ENCODE results near the gene ANKRD9.
"Not testable (repeated sequence)": the region's sequence is repeated elsewhere in the genome, so short reads cannot be mapped to it uniquely, and the experiment has no call there.

Gene ANKRD9

GRCh38 chr14:102554821-102555819 is 45.5 kb upstream of the ANKRD9 start:
- H3K4me1 ChIP-seq (ENCODE audit: low read depth, poor library complexity, severe bottlenecking) = no peaks in the 10 kb centered on the region
- peak overlapping the region; percentile 50; the same call in 1 of the 2 replicates for H3K9ac ChIP-seq
- H3K27me3 ChIP-seq (ENCODE audit: insufficient read depth, low read depth) = no peaks in the 10 kb centered on the region
- H3K27ac ChIP-seq = no peak overlapping the region
- TF ChIP-seq CTCF (conservative IDR thresholded peaks at IDR 0.05; ENCODE audit: low read depth, low read length) = no peak
- H3K4me3 ChIP-seq (IDR thresholded peaks at IDR 0.05; ENCODE audit: insufficient read depth, low read depth, low read length) = no peak overlapping the region
- no peak overlapping the region for H3K4me2 ChIP-seq
- peak overlapping the region; percentile 45 for H2AFZ ChIP-seq (ENCODE audit: low read depth)
- no peaks in the 10 kb centered on the region for H3K79me2 ChIP-seq (ENCODE audit: insufficient read depth, low read depth)
- no peaks in the 10 kb centered on the region for H4K20me1 ChIP-seq (ENCODE audit: insufficient read depth)
- no peaks in the 10 kb centered on the region for H3K36me3 ChIP-seq (ENCODE audit: insufficient read depth)

GRCh38 chr14:102551995-102552705 is 42.6 kb upstream of the ANKRD9 start:
- no peak overlapping the region for H2AFZ ChIP-seq (ENCODE audit: low read depth)
- no peak overlapping the region for H3K4me2 ChIP-seq
- no peaks in the 10 kb centered on the region for H3K4me1 ChIP-seq (ENCODE audit: low read depth, poor library complexity, severe bottlenecking)
- H3K36me3 ChIP-seq (ENCODE audit: insufficient read depth) = no peaks in the 10 kb centered on the region
- H3K4me3 ChIP-seq (IDR thresholded peaks at IDR 0.05; ENCODE audit: insufficient read depth, low read depth, low read length) = no peak overlapping the region
- H4K20me1 ChIP-seq (ENCODE audit: insufficient read depth) = no peaks in the 10 kb centered on the region
- H3K27ac ChIP-seq = no peak overlapping the region
- H3K79me2 ChIP-seq (ENCODE audit: insufficient read depth, low read depth) = no peaks in the 10 kb centered on the region
- no peak overlapping the region for H3K9ac ChIP-seq
- TF ChIP-seq CTCF (conservative IDR thresholded peaks at IDR 0.05; ENCODE audit: low read depth, low read length) = no peak
- H3K27me3 ChIP-seq (ENCODE audit: insufficient read depth, low read depth) = 0 out of 2 replicates have a peak, but pooled peaks cover 2% of the 10 kb centered on the region

GRCh38 chr14:102550927-102551401 is 41.4 kb upstream of the ANKRD9 start:
- not testable (repeated sequence) for H3K4me3 ChIP-seq (IDR thresholded peaks at IDR 0.05; ENCODE audit: insufficient read depth, low read depth, low read length); H3K36me3 ChIP-seq (ENCODE audit: insufficient read depth); H3K27me3 ChIP-seq (ENCODE audit: insufficient read depth, low read depth); H3K79me2 ChIP-seq (ENCODE audit: insufficient read depth, low read depth); H3K4me2 ChIP-seq; H3K27ac ChIP-seq; H3K4me1 ChIP-seq (ENCODE audit: low read depth, poor library complexity, severe bottlenecking); H4K20me1 ChIP-seq (ENCODE audit: insufficient read depth); H3K9ac ChIP-seq; H2AFZ ChIP-seq (ENCODE audit: low read depth)

- Histone ChIP-seq H3K4me2 (no peak overlapping the region), H3K79me2 (ENCODE audit: insufficient read depth, low read depth) (no peaks in the 10 kb centered on the region), H3K36me3 (ENCODE audit: insufficient read depth) (no peaks in the 10 kb centered on the region), H3K4me1 (ENCODE audit: low read depth, poor library complexity, severe bottlenecking) (no peaks in the 10 kb centered on the region), H3K27me3 (ENCODE audit: insufficient read depth, low read depth) (peaks cover 16% of the 10 kb centered on the region; the same call in 1 of the 2 replicates), H3K4me3 (IDR thresholded peaks at IDR 0.05; ENCODE audit: insufficient read depth, low read depth, low read length) (no peak overlapping the region), H2AFZ (ENCODE audit: low read depth) (no peak overlapping the region), H4K20me1 (ENCODE audit: insufficient read depth) (no peaks in the 10 kb centered on the region), H3K27ac (no peak overlapping the region), H3K9ac (no peak overlapping the region)
- TF ChIP-seq CTCF (conservative IDR thresholded peaks at IDR 0.05; ENCODE audit: low read depth, low read length) = no peak
Measured at GRCh38 chr14:102548616-102549240, 39.2 kb upstream of the ANKRD9 start.
